Activated CD4-positive, alpha-beta T cell treated with anti-CD3 and anti-CD28 coated beads, Interleukin-2, amount 50 U/mL, for 48 hours (primary cell): ENCODE measurements around the gene SCT.

Source experiments
- DNase-seq, 2 experiments: peaks; one replicate each; pipeline ENCODE4 v3.0.0-alpha.2; 2020

The SCT gene

GRCh38 chr11:609341-609811, 17.6 kb downstream of the SCT start:
- no peak for DNase-seq

- no peak for DNase-seq
Observed at GRCh38 chr11:608791-609251, 18.2 kb downstream of the SCT start.

- DNase-seq = no peak
Observed at GRCh38 chr11:607971-608659, 18.9 kb downstream of the SCT start.

- no peak for DNase-seq
Observed at GRCh38 chr11:607020-607780, 19.8 kb downstream of the SCT start.

GRCh38 chr11:606245-606644, 20.7 kb downstream of the SCT start:
- no peak for DNase-seq

DNA sequence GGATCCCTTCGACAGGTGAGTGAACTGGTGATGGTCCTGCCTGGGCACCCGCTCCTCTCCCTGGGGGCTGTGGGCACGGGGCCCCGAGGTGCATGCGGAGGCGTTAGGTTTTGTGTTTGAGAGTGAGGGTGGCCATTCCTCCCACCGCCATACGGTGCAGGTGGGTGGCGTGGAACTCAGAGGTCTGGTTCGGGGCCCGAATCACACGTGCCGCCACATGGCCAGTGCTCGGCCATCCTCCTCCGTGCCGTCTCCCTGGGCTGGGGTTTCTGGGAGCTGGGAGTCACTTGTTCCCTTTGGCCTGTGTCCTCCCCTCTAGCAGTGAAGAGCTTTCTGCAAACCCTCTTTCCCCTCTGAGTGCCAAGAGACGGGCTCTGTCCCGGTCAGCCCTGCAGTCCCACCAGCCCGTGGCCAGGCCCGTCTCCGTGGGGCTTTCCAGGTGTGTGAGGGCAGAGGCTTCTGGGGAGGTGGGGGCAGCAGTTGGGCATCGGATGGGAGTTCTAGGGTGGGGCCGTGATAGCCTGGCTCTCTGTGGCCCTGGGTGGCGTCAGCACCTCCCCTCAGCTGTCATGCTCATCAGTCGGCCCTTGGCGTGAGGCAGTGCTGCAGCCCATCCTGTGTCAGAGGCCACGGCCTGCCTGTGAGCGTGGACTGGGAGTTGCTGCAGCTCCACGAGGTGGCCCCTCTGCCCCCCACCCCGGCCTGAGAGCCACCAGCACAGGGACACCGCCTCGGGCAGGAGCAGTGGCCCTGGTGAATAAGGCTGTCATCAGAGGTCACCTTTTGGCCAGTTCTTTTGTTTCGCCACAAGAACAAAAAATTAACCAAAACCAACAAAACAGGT, 21.5 kb downstream of the SCT start:
- DNase-seq = no peak

- DNase-seq = no peak
Observed at GRCh38 chr11:603154-603553, 23.8 kb downstream of the SCT start.

- no peak for DNase-seq
Observed at GRCh38 chr11:601573-602245, 25.3 kb downstream of the SCT start.

DNA sequence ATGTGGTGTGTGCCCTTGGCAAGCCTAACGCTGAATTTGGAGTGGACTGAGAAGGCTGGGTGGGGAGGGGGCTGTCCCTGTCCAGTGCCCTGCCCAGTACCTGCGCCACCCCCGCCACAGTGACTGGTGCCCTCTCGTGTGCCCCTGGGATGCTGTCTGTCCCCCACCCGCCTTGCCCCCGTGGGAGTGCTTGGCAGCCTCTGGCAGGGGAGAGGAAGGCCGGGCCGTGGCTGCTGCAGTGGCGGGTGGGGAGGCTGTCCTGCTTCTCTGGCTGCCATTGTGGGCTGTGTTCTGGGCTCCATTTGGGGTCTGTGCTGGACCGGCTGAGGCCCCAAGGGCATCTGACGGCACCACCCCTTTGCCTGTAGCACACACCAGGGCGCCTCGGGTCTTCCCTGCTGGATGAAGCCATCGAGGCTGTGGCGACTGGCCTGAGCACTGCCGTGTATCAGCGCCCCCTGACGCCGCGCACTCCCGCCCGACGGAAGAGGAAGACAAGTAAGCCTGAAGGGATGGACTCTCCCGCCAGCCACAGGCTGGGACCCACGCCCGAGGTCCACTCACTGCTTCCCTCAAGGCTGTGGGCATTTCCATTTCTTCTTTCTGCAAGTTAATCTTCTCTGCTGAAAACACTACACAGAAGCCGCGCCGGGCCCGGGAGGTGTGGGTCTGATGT, 28.8 kb downstream of the SCT start:
- DNase-seq = no peak

DNA sequence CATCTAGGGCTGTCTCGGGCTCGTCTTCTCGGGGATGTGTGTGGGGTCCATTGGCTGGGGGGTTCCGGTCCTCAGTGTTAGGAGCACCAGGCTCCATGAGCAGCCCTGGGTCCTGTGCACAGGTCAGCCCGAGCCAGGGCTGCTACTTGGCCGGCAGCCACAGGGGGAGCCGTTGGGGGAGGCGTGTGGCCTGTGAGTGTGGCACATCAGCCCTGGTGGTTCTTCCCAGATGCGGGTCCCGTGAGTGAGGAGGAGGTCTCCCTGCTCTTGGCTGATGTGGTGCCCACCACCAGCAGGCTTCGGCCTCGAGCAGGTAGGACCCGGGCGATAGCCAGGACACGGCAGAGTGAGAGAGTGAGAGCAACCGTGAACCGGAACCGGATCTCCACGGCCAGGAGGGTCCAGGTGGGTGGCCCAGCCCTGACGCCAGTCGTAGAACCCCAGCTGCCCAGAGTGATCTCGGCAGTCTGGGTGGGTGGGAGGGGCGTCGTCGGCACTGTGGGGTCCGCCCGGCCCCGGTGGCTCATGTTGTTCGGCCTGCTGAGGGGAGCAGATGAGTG, 29.7 kb downstream of the SCT start:
- DNase-seq = no peak

- no peak for DNase-seq
Observed at GRCh38 chr11:596374-596773, 30.6 kb downstream of the SCT start.

DNA sequence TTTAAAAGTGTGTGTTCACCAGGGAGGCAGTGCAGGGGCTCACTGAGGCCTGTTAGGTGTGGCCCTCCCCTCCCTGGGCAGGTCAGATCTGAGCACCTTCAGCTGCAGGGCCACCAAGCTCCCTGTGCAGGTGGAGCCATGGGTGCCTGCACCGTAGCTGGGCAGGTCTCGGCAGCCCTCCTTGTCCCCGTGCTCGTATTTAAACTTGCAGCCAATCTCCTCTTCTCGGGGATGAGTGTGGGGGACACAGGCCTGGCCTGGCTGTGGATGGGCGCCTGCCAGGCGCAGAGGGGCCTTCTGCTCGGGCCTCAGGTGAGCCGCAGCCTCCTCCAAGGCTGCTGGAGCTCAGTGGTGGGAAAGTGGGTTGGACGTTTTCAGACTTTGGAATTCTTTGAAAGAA, 31.6 kb downstream of the SCT start:
- no peak for DNase-seq

DNA sequence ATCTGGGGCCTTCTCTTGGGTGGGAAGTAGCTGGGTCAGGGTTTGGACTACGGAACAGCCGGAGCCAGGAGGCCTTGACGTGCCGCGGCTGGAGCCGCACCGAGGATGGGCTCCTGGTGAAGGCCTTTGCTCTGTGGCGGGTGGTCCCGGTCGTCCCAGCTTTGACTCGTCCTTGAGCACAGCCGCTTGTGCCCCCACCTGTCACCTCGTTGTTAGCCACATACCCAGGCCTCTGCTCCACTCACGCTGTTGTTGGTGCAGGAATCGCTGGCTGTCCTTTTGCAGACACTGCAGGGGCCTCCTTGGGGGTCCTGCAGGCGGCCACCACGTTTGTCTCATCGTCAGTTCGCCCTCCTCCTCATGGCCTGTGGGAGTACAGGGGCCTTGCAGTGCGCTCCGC, 33.6 kb downstream of the SCT start:
- no peak for DNase-seq

DNA sequence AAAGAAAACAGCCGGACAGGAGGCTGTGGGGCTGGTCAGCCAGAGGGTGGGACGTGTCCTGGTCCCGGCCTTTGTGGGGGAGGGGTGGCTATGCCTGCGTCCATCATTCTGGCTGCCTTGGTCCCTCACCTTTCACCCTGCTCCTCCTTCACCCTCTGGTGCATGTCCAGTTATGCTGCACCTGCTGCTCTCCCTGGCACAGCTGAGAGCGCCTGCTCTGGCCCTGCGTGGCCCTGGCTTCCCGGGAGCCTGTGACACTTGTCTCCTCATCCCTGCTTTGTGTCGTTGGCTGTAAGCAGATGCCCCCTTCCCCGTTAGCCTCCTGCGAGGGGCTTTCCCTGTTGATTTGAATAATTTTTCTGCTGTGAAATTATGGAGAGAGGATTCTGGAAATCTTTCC, 34.1 kb downstream of the SCT start:
- DNase-seq = no peak

- DNase-seq = no peak
Observed at GRCh38 chr11:592501-592900, 34.5 kb downstream of the SCT start.

DNA sequence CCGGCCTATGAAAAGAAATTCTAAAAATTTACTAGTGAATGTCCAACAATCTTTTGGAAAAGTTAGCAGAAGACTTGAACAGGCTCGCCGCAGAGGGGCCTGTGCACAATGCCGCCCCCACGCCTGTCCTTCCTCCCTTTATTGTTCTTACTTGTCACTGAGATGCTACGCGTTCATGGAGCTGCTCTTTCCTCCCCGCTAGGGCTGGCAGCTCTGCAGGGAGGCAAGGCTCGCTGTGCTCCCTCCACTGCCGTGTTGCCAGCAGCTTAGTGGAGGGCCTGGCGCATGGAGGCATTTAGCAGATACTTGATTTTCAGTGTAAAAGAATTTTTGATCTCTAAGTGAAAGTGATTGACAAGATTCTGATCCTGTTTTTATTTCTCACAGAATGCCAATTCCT, 36.0 kb downstream of the SCT start:
- no peak for DNase-seq

- DNase-seq = no peak
Observed at GRCh38 chr11:589798-590197, 37.2 kb downstream of the SCT start.

- peak; percentile 60 to 69 for DNase-seq
Observed at GRCh38 chr11:587978-588380, 39.0 kb downstream of the SCT start.

DNA sequence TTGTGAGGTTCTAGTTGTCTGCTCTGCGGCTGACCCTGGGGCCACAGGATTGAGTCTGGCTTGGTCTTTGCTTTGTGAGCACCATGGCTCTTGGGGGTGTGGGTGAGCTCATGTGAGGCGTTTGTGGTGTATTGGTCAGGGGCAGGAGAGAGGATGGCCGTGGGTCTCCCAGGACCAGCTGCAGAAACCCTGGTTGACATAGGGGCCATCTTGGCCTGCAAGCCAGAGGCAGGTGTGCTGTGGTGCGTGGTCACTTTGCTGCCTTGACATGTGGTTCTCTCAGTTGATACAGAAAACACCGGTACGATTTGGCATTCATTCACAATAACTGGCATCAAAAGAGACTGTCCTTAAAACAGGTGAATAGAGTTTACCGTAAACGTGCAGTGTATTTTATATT, 39.4 kb downstream of the SCT start:
- DNase-seq = no peak

DNA sequence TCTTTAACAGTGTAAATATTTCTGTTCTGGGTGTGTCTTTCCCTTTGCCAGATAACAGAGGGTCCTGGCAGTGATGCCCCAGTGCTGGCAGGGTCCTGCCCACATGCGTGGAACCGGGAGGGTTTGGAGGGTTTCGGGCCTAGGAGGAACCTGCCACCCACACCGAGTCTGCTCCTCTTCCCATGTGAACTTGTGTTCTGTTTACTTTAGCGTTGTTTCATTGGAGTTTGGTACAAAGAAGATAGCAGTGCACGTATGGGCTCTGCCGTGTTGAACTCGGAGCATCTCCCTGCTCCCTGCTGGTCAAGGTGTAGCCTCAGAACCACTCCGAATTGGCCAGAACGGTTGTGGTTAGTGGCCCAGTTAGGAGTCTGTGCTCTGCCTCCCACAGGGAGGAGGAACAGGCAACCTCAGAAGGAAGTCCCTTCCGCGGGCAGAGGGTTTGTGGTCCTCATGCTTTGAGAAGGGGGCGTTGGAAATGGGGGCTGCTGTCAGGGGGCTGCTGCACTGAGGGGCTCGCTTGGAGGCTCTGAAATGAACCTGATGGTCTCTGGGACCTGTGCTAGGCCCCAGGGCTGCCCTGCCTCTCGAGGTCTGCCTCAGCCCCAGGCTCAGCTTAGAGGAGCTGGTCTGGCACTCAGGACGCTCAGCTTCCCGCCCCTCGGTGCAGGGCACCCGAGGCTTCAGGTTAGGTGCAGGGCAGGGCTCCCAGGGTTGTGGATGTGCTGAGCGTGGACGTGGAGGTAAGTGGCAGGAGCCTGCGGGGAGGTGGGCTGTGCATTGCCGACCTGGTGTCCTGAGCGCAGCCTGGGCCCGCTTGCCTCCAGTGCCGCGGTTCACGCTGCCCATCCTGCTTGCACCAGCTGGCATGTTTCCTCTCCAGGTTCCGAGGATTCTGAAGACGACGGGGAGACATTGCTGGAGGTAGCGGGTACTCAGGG, 40.3 kb downstream of the SCT start:
- no peak for DNase-seq

DNA sequence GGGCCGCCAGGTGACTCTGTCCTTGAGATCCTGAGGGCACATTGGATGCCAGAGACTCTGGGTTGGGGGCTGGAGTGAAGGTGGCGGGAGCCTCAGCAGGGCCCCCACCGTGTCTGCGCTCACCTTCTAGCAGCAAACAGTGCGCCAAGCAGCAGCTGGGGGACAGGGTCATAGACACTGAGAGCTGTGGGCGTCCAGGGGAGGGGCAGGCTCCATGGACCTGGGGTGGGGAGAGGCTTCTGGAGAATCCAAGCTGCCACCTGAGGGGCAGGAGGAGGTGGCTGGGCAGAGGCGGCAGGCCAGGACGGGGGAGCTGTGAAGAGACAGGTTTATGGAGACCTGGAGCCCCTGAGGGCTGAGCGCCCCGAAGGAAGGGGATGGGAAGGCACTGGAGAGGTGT, 42.7 kb downstream of the SCT start:
- no peak for DNase-seq
